ENCODE measurements around the gene SLC8A1. TPM values are rescaled to one million over a fixed set of nuclear protein-coding genes. Genes with fewer than 3 reads are reported as not detected.
A peak's percentile ranks its signal among the peaks of the same experiment; 100 is the strongest.

SLC8A1 gene
- total and polyA plus RNA-seq, 8 donors, result 5.4 to 39.7 (median 6.6) TPM

DNA sequence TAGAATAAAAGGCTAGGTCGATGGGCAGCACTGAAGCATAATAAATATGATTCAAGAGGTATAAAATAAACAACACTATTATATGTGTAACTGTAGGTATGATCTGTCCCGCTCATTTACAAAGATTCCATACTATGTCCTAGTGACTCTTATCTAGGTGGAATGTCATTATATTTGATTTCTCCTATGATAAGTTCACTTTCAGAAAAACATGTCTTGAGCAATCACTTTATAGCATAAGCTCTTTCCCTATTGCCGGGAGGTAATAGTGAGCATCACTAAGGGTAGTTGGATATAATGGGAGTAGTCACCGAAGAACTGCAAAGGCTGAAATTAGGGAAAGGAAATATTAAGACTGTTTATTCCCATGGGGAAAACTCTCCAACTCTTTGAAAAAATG is 342.5 kb downstream of the SLC8A1 start:
- TF ChIP-seq, protein P1, sequence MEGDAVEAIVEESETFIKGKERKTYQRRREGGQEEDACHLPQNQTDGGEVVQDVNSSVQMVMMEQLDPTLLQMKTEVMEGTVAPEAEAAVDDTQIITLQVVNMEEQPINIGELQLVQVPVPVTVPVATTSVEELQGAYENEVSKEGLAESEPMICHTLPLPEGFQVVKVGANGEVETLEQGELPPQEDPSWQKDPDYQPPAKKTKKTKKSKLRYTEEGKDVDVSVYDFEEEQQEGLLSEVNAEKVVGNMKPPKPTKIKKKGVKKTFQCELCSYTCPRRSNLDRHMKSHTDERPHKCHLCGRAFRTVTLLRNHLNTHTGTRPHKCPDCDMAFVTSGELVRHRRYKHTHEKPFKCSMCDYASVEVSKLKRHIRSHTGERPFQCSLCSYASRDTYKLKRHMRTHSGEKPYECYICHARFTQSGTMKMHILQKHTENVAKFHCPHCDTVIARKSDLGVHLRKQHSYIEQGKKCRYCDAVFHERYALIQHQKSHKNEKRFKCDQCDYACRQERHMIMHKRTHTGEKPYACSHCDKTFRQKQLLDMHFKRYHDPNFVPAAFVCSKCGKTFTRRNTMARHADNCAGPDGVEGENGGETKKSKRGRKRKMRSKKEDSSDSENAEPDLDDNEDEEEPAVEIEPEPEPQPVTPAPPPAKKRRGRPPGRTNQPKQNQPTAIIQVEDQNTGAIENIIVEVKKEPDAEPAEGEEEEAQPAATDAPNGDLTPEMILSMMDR (IDR thresholded peaks at IDR 0.05), result no peak
- Histone ChIP-seq H3K4me3 (no peak overlapping the region), H3K36me3 (no peaks in the 10 kb centered on the region), H3K27me3 (no peaks in the 10 kb centered on the region), H3K4me1 (no peaks in the 10 kb centered on the region), H3K9me3 (no peaks in the 10 kb centered on the region), H3K27ac (no peak overlapping the region)
- intact Hi-C loops (cut with DNase I), result no loop called here
- ATAC-seq (no peak), DNase-seq (no peak)

- Histone ChIP-seq H3K27ac (no peak overlapping the region), H3K9me3 (no peaks in the 10 kb centered on the region), H3K27me3 (no peaks in the 10 kb centered on the region), H3K4me3 (no peak overlapping the region), H3K4me1 (no peaks in the 10 kb centered on the region), H3K36me3 (no peaks in the 10 kb centered on the region)
- intact Hi-C loops (cut with DNase I), result no loop called here
- ATAC-seq, result no peak
- TF ChIP-seq, protein P1 (IDR thresholded peaks at IDR 0.05), result no peak
- no peak for DNase-seq
Observed at GRCh38 chr2:40108851-40109250, 343.0 kb downstream of the SLC8A1 start.

DNA sequence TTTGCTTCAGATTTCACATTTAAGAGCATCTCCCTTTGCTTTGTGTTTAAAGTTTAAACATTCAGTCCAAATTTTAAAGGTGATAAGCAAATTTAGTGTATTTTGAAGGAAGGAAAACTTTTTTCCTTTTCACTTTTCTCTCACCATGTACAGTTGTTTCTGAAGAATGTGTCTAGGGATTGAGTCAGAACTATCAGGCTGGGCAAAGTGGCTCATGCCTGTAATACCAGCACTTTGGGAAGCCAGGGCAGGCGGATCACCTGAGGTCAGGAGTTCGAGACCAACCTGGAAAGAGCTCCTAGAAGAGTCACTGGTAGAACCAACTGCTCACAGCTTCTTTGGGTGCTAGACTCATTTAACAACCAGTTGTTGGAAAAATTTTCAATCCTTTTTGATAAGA is 345.8 kb downstream of the SLC8A1 start:
- Histone ChIP-seq H3K4me1 (no peaks in the 10 kb centered on the region), H3K36me3 (no peaks in the 10 kb centered on the region), H3K4me3 (no peak overlapping the region), H3K27me3 (no peaks in the 10 kb centered on the region), H3K27ac (no peak overlapping the region), H3K9me3 (no peaks in the 10 kb centered on the region)
- ATAC-seq, result no peak
- TF ChIP-seq, protein P1 (IDR thresholded peaks at IDR 0.05), result no peak
- intact Hi-C loops (cut with DNase I), result no loop called here
- DNase-seq, result no peak

- H3K9me3 ChIP-seq, result no peaks in the 10 kb centered on the region
- H3K4me1 ChIP-seq, result no peaks in the 10 kb centered on the region
- no peaks in the 10 kb centered on the region for H3K27me3 ChIP-seq
- no peak for ATAC-seq
- no peak overlapping the region for H3K4me3 ChIP-seq
- intact Hi-C loops (cut with DNase I), result no loop called here
- H3K27ac ChIP-seq, result no peak overlapping the region
- peak in 1 of 4 donors; percentile 21 for DNase-seq
- no peaks in the 10 kb centered on the region for H3K36me3 ChIP-seq
- TF ChIP-seq, protein P1 (IDR thresholded peaks at IDR 0.05), result no peak
Observed at GRCh38 chr2:40105593-40105992, 346.3 kb downstream of the SLC8A1 start.

DNA sequence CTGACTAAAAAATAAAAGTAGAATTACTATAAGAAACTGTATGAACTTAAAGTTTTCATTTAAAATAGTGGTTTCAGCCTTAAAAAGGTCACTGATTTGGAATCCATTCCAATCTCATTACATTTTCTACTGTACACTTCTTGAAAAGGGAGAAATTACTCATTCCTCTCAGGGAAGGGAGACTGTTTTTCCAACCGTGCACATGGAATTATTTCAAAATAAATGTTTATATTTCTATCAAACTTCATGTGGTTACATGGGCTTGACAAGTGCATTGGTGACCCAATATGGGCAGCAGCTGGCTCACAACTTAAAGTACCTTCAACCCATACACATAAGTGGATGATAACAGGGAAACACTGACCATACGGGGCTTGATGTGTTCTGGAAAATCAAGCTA is 348.3 kb downstream of the SLC8A1 start:
- H3K27ac ChIP-seq, result peak overlapping the region in 1 of 2 donors; percentile 22
- no peak overlapping the region for H3K4me3 ChIP-seq
- TF ChIP-seq, protein P1 (IDR thresholded peaks at IDR 0.05), result no peak
- H3K27me3 ChIP-seq, result no peaks in the 10 kb centered on the region
- no peaks in the 10 kb centered on the region for H3K4me1 ChIP-seq
- ATAC-seq (peak; percentile 23), DNase-seq (no peak)
- H3K9me3 ChIP-seq, result no peaks in the 10 kb centered on the region
- intact Hi-C loops (cut with DNase I), result no loop called here
- no peaks in the 10 kb centered on the region for H3K36me3 ChIP-seq

Measured in left lung (tissue), 10 donors.